Fibroblast of lung (primary cell): ENCODE measurements around the gene PPP5C. TPM values are rescaled to one million over a fixed set of nuclear protein-coding genes. Genes with fewer than 3 reads are reported as not detected.

Experiments used
- DNase-seq, 2 donors: peaks; one replicate each; pipeline versions ENCODE4 v3.0.0 to v3.0.0-alpha.2; 2010; ENCODE audit warnings: low read depth in 2 of 2
- H2AFZ ChIP-seq: 2 replicates; pipeline ENCODE4 v1.5.1; 2012; ENCODE audit warnings: low read length, control low read depth, inconsistent platforms
- H3K27ac ChIP-seq: 2 replicates; pipeline ENCODE4 v1.5.1; 2011; ENCODE audit warnings: low read length, control low read depth; ENCODE audit not compliant: insufficient read depth
- H3K27me3 ChIP-seq: 2 replicates; pipeline ENCODE4 v1.5.1; 2011; ENCODE audit warnings: mild to moderate bottlenecking, low read length; ENCODE audit not compliant: control insufficient read depth, insufficient read depth
- H3K36me3 ChIP-seq: 2 replicates; pipeline ENCODE4 v1.5.1; 2011; ENCODE audit warnings: low read length; ENCODE audit not compliant: control insufficient read depth, insufficient read depth
- H3K4me1 ChIP-seq: 2 replicates; pipeline ENCODE4 v1.5.1; 2011; ENCODE audit warnings: low read length; ENCODE audit not compliant: control insufficient read depth, insufficient read depth; ENCODE audit errors: extremely low read depth
- H3K4me2 ChIP-seq: 2 replicates; pipeline ENCODE4 v1.5.1; 2011; ENCODE audit warnings: low read length, control low read depth; ENCODE audit not compliant: insufficient read depth; ENCODE audit errors: extremely low read depth
- H3K4me3 ChIP-seq, 4 experiments: fragments of 200-600 bp in 1 of 4; sonication (generic) in 1 of 4; replicated peaks in 1 of 4; 2 replicates each; pipeline ENCODE4 v1.5.1; 2011 to 2016; ENCODE audit warnings: low read length in 4 of 4, low read depth in 3 of 4, mild to moderate bottlenecking in 3 of 4, control low read depth in 2 of 4, inconsistent platforms in 1 of 4, mixed read lengths in 1 of 4; ENCODE audit not compliant: insufficient read depth in 1 of 4; ENCODE audit errors: control extremely low read depth in 1 of 4
- H3K79me2 ChIP-seq: 2 replicates; pipeline ENCODE4 v1.5.1; 2012; ENCODE audit warnings: mild to moderate bottlenecking, low read length, inconsistent platforms; ENCODE audit not compliant: control insufficient read depth, insufficient read depth
- H3K9ac ChIP-seq: 2 replicates; pipeline ENCODE4 v1.5.1; 2011; ENCODE audit warnings: mild to moderate bottlenecking, low read length, control low read depth; ENCODE audit not compliant: insufficient read depth
- H3K9me3 ChIP-seq: 2 replicates; pipeline ENCODE4 v1.5.1; 2012; ENCODE audit warnings: low read depth, low read length; ENCODE audit not compliant: control insufficient read depth, insufficient read depth
- H4K20me1 ChIP-seq: 2 replicates; pipeline ENCODE4 v1.5.1; 2011; ENCODE audit warnings: low read length; ENCODE audit not compliant: control insufficient read depth, insufficient read depth; ENCODE audit errors: extremely low read depth
- EZH2 ChIP-seq: IDR thresholded peaks from 2 replicates; pipeline ENCODE4 v1.5.1; 2012; ENCODE audit warnings: low read length, control low read depth, mild to moderate bottlenecking; ENCODE audit errors: missing control alignments
- polyA plus RNA-seq, 2 donors: library from polyadenylated mRNA; depleted of rRNA in 1 of 2; stranded (reverse) in 1 of 2; unstranded in 1 of 2; fragments of >200 nt; gene quantifications; 2 replicates each; pipeline ENCODE4 v1.2.1, GENCODE V29; 2011 to 2012; ENCODE audit warnings: missing spikeins in 1 of 2
- total RNA-seq: library from RNA; depleted of rRNA; stranded (reverse); fragments of >200 nt; gene quantifications from 2 replicates; pipeline ENCODE4 v1.2.1, GENCODE V29; 2014
- TF ChIP-seq, protein P1 (sequence below), 2 donors: IDR thresholded peaks in 1 of 2; conservative IDR thresholded peaks in 1 of 2; 1 replicate in 1 of 2; 2 replicates in 1 of 2; pipeline ENCODE4 v1.5.1; 2011 to 2012; ENCODE audit warnings: low read length in 2 of 2, control low read depth in 1 of 2, inconsistent platforms in 1 of 2, low read depth in 1 of 2, mild to moderate bottlenecking in 1 of 2

The PPP5C gene
- total and polyA plus RNA-seq, 2 donors (not counting 1 experiment from before 2014, with no cell fraction given), result 46.9 to 94.1 TPM

DNA sequence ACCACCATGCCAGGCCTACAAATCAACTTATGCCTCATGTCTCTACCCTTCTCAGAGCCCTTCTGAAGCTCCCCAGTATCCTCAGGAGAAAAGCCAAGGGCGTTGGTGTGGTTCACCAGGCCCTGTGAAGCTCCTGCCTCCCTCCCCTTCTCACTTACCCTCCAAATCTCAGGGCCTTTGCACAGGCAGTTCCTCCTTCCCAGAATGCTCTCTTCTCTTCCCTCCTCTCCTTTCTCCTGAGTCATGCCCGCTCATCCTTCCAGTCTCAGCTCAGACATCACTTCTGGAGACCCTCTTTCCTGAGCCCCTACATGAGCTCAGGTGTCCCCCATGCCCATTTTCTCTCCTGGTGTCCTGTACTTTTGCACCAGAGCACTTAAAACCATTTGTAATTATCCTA lies 29.5 kb upstream of the PPP5C start:
- no peak for DNase-seq
- no peaks in the 10 kb centered on the region for H3K4me1 ChIP-seq
- H3K9ac ChIP-seq, result no peak overlapping the region
- H3K36me3 ChIP-seq, result no peaks in the 10 kb centered on the region
- H3K4me2 ChIP-seq, result no peak overlapping the region
- H3K27me3 ChIP-seq, result no peaks in the 10 kb centered on the region
- no peak overlapping the region for H3K4me3 ChIP-seq
- no peak overlapping the region for H2AFZ ChIP-seq
- H4K20me1 ChIP-seq, result no peaks in the 10 kb centered on the region
- H3K27ac ChIP-seq, result no peak overlapping the region
- H3K9me3 ChIP-seq, result no peaks in the 10 kb centered on the region
- H3K79me2 ChIP-seq, result no peaks in the 10 kb centered on the region
- no peak for TF ChIP-seq EZH2
- TF ChIP-seq, protein P1, sequence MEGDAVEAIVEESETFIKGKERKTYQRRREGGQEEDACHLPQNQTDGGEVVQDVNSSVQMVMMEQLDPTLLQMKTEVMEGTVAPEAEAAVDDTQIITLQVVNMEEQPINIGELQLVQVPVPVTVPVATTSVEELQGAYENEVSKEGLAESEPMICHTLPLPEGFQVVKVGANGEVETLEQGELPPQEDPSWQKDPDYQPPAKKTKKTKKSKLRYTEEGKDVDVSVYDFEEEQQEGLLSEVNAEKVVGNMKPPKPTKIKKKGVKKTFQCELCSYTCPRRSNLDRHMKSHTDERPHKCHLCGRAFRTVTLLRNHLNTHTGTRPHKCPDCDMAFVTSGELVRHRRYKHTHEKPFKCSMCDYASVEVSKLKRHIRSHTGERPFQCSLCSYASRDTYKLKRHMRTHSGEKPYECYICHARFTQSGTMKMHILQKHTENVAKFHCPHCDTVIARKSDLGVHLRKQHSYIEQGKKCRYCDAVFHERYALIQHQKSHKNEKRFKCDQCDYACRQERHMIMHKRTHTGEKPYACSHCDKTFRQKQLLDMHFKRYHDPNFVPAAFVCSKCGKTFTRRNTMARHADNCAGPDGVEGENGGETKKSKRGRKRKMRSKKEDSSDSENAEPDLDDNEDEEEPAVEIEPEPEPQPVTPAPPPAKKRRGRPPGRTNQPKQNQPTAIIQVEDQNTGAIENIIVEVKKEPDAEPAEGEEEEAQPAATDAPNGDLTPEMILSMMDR (conservative IDR thresholded peaks at IDR 0.05 in 1 of 2, IDR thresholded peaks at IDR 0.05 in 1 of 2; ENCODE audit: low read depth in 1 of 2, low read length in 2 of 2), result no peak

DNA sequence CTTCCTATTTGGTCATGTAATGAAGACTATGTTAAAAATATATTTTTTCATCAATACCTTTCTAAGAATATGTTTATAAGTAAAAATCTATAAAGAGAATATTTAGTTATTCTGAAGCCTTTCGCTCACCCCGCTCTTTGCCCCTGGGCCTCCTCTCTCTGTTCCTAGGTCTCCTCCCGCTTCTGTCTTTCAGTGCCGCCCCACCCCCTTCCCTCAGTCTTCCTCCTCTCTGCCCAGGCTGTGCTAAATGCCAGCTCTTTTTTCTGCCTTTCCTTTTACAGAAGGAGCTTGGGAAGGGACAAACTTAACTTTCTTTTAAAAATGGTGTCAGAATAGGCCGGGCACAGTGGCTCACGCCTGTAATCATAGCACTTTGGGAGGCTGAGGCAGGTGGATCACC lies 27.3 kb upstream of the PPP5C start:
- Histone ChIP-seq H3K4me2 (no peak overlapping the region), H2AFZ (no peak overlapping the region), H3K27ac (no peak overlapping the region), H3K9me3 (no peaks in the 10 kb centered on the region), H3K4me3 (no peak overlapping the region), H3K27me3 (no peaks in the 10 kb centered on the region), H4K20me1 (no peaks in the 10 kb centered on the region), H3K79me2 (no peaks in the 10 kb centered on the region), H3K9ac (no peak overlapping the region), H3K36me3 (no peaks in the 10 kb centered on the region), H3K4me1 (no peaks in the 10 kb centered on the region)
- no peak for DNase-seq
- no peak for TF ChIP-seq EZH2
- TF ChIP-seq, protein P1 (conservative IDR thresholded peaks at IDR 0.05 in 1 of 2, IDR thresholded peaks at IDR 0.05 in 1 of 2; ENCODE audit: low read depth in 1 of 2, low read length in 2 of 2), result no peak

DNA sequence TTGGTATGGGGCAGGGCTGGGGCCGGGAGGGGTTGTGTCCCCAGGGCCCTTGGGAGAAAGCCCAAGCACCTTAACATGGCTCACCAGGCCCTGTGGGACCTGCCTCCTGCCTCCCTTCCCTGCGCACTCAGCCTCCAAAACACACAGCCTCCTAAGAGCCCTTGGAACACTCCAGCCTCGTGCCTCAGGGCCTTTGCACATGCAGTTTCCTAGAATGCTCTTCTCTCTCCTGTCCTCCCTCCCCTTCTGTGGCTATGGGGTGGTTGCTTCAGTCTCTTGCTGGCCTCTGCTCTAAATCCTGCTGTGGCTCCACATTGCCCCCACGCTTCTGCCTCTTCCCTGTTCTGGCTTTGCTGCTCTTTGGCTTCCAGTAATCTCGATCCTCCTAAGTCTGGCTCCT lies 26.3 kb upstream of the PPP5C start:
- no peaks in the 10 kb centered on the region for H3K27me3 ChIP-seq
- H3K79me2 ChIP-seq, result no peaks in the 10 kb centered on the region
- H3K4me1 ChIP-seq, result no peaks in the 10 kb centered on the region
- H3K27ac ChIP-seq, result no peak overlapping the region
- H3K9ac ChIP-seq, result no peak overlapping the region
- no peaks in the 10 kb centered on the region for H3K9me3 ChIP-seq
- no peak overlapping the region for H2AFZ ChIP-seq
- TF ChIP-seq, protein P1 (conservative IDR thresholded peaks at IDR 0.05 in 1 of 2, IDR thresholded peaks at IDR 0.05 in 1 of 2; ENCODE audit: low read depth in 1 of 2, low read length in 2 of 2), result no peak
- no peak for TF ChIP-seq EZH2
- no peak overlapping the region for H3K4me2 ChIP-seq
- no peaks in the 10 kb centered on the region for H3K36me3 ChIP-seq
- no peaks in the 10 kb centered on the region for H4K20me1 ChIP-seq
- no peak for DNase-seq
- H3K4me3 ChIP-seq, result no peak overlapping the region
